ENCODE measurements around the gene OXCT2.
A peak's percentile ranks its signal among the peaks of the same experiment; 100 is the strongest.

The OXCT2 gene

DNA sequence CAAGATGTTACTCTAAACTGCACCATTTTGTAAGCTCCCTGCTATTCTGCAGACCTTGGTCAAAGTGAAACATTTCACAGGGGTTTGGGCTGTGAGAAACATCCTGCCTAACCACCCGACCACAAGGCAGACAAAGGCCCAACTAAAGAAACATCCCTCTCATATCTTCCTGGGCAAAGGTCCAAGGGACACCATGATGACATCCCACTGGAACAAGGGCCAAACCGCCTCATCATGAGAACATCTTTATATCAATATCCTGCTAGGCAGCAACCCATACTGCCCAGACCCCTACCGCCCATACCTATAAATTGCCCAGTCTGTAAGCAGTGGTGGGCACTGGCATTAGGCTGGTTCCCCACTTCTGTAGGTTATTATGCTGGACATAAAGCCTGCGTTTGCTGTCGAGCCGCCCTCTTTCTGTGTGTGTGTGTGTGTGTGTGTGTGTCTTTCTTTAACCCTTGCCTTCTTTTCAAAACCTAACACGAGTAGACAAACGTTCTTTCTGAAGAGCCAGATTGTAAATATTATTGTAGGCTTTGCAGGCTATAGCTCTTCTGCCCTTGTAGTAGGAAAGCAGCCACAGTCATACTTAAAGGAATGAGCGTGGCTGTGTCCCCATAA is 33.5 kb downstream of the OXCT2 start:
- Histone ChIP-seq H3K27ac (ENCODE audit: low read length) (no peak overlapping the region), H3K4me3 (ENCODE audit: low read depth in 1 of 2, low read length in 2 of 2) (no peak overlapping the region), H3K36me3 (ENCODE audit: insufficient read depth, low read length) (peaks cover 7% of the 10 kb centered on the region), H3K9ac (ENCODE audit: low read depth, low read length) (no peak overlapping the region), H3K4me2 (ENCODE audit: insufficient read depth, low read length) (0 out of 2 replicates have a peak overlapping the region, but pooled peaks have one; percentile 49), H3K27me3 (ENCODE audit: insufficient read depth, low read length, poor library complexity) (peaks cover 13% of the 10 kb centered on the region), H3K4me1 (ENCODE audit: insufficient read depth, low read length) (peaks cover 22% of the 10 kb centered on the region), H3K79me2 (ENCODE audit: insufficient read depth, low read length) (peaks cover 7% of the 10 kb centered on the region; the same call in 1 of the 2 replicates), H4K20me1 (ENCODE audit: insufficient read depth, low read length) (no peaks in the 10 kb centered on the region), H2AFZ (ENCODE audit: low read depth, low read length) (no peak overlapping the region), H3K9me3 (ENCODE audit: insufficient read depth, low read length, severe bottlenecking) (no peaks in the 10 kb centered on the region)
- DNase-seq (no peak), ATAC-seq (ENCODE audit: insufficient read depth, low read depth) (no peak)
- no peak for TF ChIP-seq EZH2 (IDR thresholded peaks at IDR 0.05; ENCODE audit: borderline replicate concordance, low read depth, low read length, severe bottlenecking)
- TF ChIP-seq, protein P1, sequence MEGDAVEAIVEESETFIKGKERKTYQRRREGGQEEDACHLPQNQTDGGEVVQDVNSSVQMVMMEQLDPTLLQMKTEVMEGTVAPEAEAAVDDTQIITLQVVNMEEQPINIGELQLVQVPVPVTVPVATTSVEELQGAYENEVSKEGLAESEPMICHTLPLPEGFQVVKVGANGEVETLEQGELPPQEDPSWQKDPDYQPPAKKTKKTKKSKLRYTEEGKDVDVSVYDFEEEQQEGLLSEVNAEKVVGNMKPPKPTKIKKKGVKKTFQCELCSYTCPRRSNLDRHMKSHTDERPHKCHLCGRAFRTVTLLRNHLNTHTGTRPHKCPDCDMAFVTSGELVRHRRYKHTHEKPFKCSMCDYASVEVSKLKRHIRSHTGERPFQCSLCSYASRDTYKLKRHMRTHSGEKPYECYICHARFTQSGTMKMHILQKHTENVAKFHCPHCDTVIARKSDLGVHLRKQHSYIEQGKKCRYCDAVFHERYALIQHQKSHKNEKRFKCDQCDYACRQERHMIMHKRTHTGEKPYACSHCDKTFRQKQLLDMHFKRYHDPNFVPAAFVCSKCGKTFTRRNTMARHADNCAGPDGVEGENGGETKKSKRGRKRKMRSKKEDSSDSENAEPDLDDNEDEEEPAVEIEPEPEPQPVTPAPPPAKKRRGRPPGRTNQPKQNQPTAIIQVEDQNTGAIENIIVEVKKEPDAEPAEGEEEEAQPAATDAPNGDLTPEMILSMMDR (IDR thresholded peaks at IDR 0.05; ENCODE audit: borderline replicate concordance, extremely low read depth, low read length, poor library complexity, severe bottlenecking) = no peak

DNA sequence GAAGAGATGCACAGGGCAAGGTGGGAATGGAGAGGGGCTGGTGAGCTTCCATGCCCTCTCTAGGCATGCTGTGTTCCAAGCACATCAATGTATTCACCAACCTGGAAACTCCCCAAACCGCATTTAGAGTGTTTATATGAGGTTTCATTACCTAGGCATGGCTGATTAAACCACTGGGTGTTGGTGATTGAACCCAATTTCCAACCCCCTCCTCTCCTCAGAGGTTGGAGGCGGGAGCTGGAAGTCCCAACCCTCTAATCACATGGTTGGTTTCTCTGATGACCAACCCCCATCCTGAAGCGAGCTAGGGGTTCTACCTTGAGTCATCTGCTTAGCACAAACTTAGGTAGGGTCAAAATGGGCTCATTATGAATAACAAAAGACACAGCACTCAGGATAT is 35.4 kb downstream of the OXCT2 start:
- H3K79me2 ChIP-seq (ENCODE audit: insufficient read depth, low read length) = peaks cover 7% of the 10 kb centered on the region; the same call in 1 of the 2 replicates
- ATAC-seq (ENCODE audit: insufficient read depth, low read depth) (no peak), DNase-seq (no peak)
- no peaks in the 10 kb centered on the region for H3K36me3 ChIP-seq (ENCODE audit: insufficient read depth, low read length)
- no peak overlapping the region for H3K4me2 ChIP-seq (ENCODE audit: insufficient read depth, low read length)
- H3K9ac ChIP-seq (ENCODE audit: low read depth, low read length) = no peak overlapping the region
- peaks cover 16% of the 10 kb centered on the region for H3K27me3 ChIP-seq (ENCODE audit: insufficient read depth, low read length, poor library complexity)
- no peak overlapping the region for H3K4me3 ChIP-seq (ENCODE audit: low read depth in 1 of 2, low read length in 2 of 2)
- no peaks in the 10 kb centered on the region for H4K20me1 ChIP-seq (ENCODE audit: insufficient read depth, low read length)
- H3K9me3 ChIP-seq (ENCODE audit: insufficient read depth, low read length, severe bottlenecking) = no peaks in the 10 kb centered on the region
- TF ChIP-seq EZH2 (IDR thresholded peaks at IDR 0.05; ENCODE audit: borderline replicate concordance, low read depth, low read length, severe bottlenecking) = no peak
- TF ChIP-seq, protein P1 (IDR thresholded peaks at IDR 0.05; ENCODE audit: borderline replicate concordance, extremely low read depth, low read length, poor library complexity, severe bottlenecking) = no peak
- no peak overlapping the region for H3K27ac ChIP-seq (ENCODE audit: low read length)
- H2AFZ ChIP-seq (ENCODE audit: low read depth, low read length) = no peak overlapping the region; the same call in 1 of the 2 replicates
- H3K4me1 ChIP-seq (ENCODE audit: insufficient read depth, low read length) = peaks cover 22% of the 10 kb centered on the region

- Histone ChIP-seq H3K36me3 (ENCODE audit: insufficient read depth, low read length) (no peaks in the 10 kb centered on the region), H3K4me3 (ENCODE audit: low read depth in 1 of 2, low read length in 2 of 2) (no peak overlapping the region), H3K27me3 (ENCODE audit: insufficient read depth, low read length, poor library complexity) (peaks cover 31% of the 10 kb centered on the region), H3K9ac (ENCODE audit: low read depth, low read length) (no peak overlapping the region), H3K4me1 (ENCODE audit: insufficient read depth, low read length) (peaks cover 2% of the 10 kb centered on the region; the same call in 1 of the 2 replicates), H3K27ac (ENCODE audit: low read length) (no peak overlapping the region), H3K4me2 (ENCODE audit: insufficient read depth, low read length) (no peak overlapping the region), H3K79me2 (ENCODE audit: insufficient read depth, low read length) (no peaks in the 10 kb centered on the region), H4K20me1 (ENCODE audit: insufficient read depth, low read length) (no peaks in the 10 kb centered on the region), H3K9me3 (ENCODE audit: insufficient read depth, low read length, severe bottlenecking) (no peaks in the 10 kb centered on the region), H2AFZ (ENCODE audit: low read depth, low read length) (no peak overlapping the region)
- DNase-seq (no peak), ATAC-seq (ENCODE audit: insufficient read depth, low read depth) (no peak)
- no peak for TF ChIP-seq EZH2 (IDR thresholded peaks at IDR 0.05; ENCODE audit: borderline replicate concordance, low read depth, low read length, severe bottlenecking)
- TF ChIP-seq, protein P1 (IDR thresholded peaks at IDR 0.05; ENCODE audit: borderline replicate concordance, extremely low read depth, low read length, poor library complexity, severe bottlenecking) = no peak
These were observed 38.0 kb downstream of the OXCT2 start for GRCh38 chr1:39733161-39733560.
